Stimulated activated CD8-positive, alpha-beta memory T cell treated with anti-CD3 and anti-CD28 coated beads, Interleukin-4, amount 100 ng/mL, for 4 hours (primary cell): ENCODE data around the gene ATOX1.
"Not testable (repeated sequence)": the region's sequence is repeated elsewhere in the genome, so short reads cannot be mapped to it uniquely, and the experiment has no call there.

ENCODE experiments used
- DNase-seq, 2 donors: peaks; one replicate each; pipeline ENCODE4 v3.0.0-alpha.2; 2020; ENCODE audit warnings: low read depth in 2 of 2, low spot score in 1 of 2

Gene ATOX1

DNA sequence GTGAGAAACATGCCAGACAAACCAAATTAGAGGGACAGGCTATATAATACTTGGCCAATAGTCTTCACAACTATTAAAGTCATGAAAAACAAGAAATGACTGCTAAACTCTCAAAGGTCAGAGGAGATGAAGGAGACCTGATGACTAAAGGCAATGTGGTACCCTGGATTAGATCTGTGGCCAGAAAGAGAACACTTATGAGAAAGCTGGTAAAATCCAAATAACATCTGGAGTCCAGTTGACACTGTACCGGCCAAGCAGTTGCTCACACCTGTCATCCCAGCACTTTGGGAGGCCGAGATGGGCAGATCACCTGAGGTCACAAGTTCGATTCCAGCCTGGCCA, 24.4 kb downstream of the ATOX1 start:
- no peak for DNase-seq

DNA sequence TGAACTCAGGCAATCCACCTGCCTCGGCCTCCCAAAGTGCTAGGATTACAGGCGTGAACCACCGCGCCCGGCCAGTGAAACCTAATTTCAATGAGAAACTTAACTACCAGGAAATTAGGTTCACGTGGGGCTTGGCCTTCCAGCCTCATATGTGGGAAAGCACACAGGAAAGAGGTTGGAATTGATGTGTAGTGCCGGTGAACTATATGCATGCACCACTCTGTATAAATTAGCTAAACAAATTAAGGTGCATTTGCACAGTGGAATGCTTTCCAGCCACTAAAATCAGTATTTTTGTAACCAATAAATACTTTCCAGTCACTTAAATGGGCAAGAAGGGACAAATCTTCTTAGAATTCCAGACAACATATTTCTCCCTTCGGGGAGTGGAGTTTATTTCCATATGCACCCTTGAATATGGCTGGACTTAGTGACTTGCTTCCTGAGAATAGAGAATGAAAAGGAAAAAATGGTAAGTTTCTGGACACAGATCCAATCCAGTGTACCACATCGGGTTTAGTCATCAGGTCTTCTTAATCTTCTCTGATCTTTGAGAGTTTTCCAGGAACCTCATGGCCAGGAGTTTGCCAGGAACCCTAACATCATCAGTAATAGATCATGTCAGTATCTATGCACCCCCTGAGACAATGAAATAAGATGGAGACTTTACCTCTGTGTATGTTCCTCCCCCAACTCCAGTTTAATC, 24.9 kb downstream of the ATOX1 start:
- no peak for DNase-seq

DNA sequence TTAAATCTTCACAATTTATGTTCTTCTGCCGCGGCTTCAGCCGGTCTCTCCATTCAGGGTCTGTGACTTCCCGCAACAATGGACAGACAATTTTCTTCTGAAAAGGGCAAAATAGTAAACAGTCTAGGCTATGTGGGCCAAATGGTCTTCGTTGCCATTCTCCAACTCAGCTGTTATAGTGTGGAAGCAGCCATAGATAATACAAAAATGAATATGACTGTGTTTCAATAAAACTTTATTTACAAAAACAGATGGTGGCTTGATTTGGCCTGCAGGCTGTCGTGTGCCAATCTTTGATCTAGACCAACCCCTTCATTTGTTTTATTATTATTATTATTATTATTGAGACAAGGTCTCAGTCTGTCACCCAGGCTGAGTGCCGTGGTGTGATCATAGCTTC, 28.1 kb downstream of the ATOX1 start:
- no peak for DNase-seq

DNA sequence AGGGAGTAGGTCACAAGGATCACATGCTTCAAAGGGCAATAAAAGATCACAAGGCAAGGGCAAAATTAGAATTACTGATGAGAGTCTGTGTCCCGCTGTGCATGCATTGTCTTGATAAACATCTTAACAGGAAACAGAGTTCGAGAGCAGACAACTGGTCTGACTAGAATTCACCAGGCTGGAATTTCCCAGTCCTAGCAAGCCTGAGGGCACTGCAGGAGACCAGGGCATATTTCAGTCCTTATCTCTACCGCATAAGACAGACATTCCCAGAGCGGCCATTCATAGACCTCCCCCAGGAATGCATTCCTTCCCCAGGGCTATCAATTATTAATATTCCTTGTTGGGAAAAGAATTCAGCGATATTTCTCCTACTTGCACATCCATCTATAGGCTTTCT, 28.8 kb downstream of the ATOX1 start:
- not testable (repeated sequence) for DNase-seq

DNA sequence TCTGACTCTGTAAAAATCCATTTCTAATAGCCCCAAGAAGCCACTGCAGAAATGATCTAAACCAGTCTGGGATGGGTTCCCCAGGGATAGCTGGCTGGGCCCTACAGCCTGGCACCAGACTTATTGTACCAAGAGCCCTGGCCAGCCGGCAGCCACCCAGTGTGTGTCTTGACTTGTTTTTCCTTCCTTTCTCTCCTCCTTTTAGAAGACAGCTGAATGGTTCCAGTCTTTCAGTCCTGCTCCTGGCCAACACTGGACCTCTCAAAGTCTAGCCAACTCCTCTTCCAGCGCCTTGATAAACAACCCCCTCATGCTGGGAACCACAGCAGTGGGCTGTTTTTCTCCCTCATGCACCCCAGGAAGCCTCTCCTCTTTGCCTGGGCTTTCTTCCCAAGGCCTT, 34.1 kb downstream of the ATOX1 start:
- no peak for DNase-seq

DNA sequence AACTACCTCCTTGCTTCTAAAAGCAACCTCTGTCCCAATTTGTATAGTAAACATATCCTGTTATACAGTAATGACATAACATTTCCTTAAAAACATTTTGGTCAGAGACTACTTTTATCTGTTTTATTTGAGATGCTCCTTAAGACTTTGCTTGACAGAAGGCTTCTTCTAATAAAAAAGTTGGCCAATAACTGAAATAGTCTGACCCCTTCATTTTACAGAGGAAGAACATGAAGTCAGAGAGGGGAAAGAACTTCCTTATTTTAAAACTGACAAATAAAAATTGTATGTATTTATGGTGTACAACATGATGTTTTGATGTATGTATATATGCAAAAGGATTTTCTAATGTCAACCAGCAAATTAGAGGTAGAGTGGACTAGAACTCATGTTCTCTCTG, 35.9 kb downstream of the ATOX1 start:
- no peak for DNase-seq

DNA sequence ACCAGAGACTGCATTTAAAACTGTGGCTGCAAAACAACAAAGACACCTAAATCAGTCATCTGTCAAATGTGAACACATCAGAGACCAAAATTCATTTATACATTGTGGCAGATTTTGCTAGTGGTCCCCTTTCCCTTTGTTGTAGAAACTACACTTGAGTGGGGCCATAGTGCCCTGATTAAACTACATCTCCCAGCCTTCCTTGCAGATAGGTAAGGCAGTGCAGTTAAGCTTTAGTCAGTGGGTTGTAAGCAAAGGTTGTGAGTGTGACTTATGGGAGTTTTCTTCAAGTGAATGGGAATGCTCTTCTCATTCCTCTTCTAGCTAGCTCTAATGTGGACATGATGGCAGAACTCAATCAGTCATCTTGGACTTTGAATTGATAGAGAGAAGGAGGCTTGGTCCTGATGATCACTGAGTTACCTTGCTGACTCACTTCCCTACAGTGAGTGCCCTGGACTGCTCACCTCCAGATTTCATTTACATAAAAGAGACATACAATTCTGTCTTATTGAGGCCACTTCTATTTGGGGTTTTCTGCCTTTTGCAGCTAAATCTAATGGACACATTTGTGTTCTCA, 36.5 kb downstream of the ATOX1 start:
- no peak for DNase-seq

DNA sequence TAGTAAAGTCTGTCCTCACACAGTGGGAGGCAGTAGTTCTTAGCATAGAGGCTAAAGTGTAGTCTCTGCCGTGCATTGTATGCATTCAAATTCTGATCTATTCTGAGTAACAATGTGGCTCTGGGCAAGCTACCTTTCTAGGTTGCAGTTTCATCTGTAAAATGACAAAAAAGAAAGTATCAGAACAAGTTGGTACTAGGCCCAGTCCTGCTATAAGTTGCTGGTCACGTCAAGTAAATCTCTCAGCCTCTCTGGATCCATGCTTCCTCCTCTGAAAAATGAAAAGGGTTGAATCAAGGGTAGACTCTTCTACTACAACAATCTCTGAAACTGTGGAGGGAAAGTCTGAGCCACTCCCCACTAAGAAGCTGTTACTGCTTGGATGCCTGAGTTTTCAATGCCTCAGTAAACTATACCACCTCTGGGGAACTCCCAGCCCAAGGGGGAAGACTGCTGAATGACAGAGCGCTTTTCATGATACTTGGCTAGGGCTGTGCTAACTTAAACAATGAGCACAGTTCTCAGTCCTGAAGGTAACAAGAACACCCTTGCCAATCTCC, 37.3 kb downstream of the ATOX1 start:
- DNase-seq = no peak

DNA sequence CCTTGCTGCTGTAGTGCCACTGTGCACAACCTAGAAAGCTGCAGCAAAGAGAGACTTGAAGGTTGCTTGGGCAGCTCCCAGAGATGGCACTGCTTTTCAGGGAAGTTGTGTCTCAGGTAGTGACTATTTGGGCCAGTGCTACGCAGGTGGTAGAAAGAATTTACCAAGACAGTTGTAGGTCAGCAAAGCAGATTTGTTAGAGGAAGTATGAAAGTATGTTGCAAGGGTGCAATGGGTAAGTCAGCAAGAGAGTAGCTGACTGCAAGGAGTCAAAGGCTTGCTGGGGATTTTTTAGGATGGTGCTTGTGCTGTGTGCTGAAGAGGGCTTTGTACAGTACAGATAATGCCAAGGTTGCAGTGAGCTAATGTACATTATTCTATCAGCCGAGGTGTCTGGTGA, 38.2 kb downstream of the ATOX1 start:
- no peak for DNase-seq

DNA sequence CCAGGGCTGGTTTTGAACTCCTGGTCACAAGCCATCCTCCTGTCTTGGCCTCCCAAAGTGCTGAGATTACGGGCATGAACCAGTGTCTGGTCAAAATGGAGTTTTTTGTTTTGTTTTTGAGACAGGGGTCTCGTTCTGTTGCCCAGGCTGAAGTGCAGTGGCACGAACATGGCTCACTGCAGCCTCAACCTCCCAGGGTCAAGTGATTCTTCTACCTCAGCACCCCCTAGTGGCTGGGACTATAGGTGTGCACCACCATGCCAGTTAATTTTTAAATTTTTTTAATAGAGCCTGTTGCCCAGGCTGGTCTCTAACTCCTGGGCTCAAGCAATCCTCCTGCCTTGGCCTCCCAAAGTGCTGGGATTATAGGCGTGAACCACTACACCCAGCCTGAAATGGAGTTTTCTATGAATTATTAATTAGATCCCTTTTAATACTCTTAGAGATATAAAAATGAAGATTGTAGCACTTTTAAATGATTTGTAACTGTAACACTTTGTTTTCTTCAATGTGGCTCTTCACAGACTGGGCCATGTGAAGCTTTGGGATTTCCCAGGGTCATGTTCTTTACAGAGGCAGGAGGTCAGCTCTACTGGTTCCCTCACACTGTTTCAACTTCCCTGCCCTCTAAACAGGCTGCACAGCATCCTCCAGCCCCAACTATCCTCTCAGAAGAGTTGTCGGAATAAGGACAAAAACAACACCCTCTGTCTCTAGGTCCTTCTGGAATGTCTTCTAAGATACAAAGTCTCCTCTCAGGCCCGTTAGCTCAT, 39.0 kb downstream of the ATOX1 start:
- no peak for DNase-seq

DNA sequence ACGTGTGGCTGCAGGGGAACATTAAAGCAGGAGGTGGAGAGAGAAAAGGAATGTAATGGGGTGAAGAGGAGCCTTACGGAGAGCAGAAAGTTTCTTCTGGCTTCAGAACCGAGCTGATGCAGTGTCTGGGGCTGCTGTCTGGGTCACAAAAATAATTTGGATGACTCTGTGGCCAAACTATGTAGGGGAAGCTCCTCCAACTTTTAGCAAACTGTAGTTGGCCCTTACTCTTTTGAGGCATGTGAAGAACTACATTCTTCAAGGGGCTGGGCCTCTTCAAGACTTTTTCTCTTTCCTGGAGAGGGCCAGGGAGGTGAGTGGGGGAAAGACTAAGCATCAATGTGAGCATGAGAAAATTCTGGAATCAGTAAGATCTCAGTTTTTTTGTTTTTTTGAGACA, 39.8 kb downstream of the ATOX1 start:
- DNase-seq = no peak

DNA sequence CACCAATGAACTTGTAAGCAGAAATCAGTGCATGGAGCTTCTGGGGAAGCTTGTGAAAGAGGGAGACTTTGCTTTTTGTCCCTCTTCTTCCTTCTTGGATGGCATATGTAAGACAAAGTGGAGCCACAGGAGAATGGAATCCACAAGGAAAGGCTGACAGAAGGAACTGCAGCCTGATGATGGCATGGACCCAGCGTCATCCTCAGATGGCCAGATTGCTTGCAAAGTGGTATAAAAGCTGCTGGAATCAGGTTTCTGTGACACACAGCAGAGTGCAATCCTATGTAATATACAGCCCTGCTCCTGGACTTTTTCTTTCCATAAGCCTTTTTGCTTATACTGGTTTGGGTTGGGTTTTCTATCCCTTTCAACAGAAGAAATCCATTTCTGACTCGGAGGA, 40.3 kb downstream of the ATOX1 start:
- no peak for DNase-seq

DNA sequence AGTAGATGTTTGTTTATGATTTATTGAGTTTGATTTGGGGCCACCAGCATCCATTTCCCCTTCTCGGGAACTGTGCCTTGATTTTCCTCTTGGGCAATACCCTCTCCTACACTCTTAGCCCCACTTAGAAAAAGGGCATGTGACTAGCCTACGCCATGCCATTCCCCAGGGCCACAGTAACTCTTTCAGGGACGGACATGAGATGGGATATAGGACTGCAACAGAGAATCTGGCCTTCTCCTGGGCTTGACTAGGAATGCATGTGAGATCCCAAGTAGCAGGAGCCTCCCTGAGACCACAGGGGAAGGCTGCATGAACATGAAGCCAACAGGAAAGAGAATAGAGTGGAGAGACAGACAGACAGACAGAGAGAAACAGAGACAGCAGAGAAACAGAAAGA, 41.0 kb downstream of the ATOX1 start:
- DNase-seq = no peak

DNA sequence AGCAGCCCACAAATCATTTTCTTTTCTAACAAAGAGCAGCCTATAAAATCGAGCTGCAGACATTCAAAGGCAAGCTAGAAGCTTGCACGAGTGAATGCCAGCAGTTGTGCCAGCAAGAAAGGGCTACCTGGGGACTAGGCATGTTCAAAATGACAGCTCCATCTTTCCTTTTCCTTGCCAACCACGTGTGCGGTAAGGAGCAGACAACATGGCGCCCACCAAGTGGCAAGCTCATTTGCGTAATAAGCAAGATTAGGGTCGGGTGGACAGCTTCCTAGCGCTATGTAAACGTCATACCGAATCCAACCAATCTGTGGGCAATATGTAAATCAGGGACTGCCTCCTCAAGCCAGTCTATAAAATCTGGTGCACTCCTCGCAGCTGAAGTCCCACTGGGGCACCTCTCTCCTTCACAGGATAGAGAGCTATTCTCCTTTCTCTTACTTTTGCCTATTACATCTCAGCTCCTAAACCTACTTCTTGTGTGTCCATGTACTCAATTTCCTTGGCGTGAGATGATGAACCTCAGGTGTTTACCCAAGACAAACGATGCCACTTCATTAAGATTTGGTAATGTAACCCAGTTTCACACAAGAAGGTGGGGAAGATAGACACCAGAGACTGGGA, 49.2 kb downstream of the ATOX1 start:
- DNase-seq = no peak

DNA sequence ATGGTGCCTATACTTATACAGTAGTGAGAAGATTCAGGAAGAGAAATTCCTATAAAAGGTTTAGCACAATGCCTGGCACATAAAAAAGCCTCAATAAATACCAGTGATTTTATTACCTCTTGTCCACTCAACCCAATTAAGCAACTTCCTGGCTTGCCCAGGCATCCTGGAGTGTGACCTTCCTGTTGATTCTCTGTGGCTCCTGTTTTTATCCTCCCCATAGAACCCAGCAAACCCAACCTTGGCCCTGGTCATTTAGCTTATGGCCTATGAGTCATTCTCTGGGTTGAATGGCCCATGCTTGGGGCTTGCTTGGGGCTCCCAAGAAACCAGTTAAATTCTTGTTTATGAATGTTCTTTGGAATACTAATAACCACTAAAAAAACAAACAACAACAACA, 50.3 kb downstream of the ATOX1 start:
- no peak for DNase-seq

DNA sequence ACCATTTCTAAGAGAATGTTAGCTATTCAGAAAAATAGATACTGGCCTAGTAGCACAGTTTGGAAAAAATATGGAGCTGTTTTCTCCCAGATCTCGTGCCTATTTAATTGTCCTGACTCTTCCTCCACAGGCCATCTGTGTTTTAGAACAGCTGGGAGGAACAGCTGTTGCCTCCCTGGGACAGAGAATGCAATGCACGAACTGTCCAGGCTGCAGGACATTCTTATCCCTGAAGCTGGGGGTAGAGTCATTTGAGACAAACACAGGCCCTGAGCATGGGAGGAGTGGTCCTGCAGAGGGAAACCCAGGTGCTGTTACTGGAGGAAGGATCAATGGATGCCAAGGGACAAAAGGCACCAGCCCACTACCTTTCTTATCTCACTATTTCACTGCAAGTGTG, 50.9 kb downstream of the ATOX1 start:
- DNase-seq = no peak

DNA sequence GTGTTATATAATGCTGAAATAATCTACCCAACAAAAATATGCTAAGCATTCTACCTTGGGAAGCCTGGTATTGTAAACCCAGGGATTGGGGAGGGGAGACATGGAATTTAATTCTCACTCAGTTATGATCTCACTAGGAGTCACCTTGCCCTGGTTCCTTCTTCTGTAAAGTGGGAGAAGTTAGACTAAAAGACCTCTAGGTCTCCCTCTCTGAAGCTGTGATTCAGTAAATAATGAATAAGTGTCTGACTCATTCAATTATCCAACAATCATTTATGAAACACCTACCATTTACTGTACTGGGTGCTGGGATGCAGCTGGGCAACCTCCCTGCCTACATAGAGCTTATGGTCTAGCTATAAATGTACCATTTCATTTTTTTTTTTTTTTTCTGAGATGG, 51.5 kb downstream of the ATOX1 start:
- no peak for DNase-seq

DNA sequence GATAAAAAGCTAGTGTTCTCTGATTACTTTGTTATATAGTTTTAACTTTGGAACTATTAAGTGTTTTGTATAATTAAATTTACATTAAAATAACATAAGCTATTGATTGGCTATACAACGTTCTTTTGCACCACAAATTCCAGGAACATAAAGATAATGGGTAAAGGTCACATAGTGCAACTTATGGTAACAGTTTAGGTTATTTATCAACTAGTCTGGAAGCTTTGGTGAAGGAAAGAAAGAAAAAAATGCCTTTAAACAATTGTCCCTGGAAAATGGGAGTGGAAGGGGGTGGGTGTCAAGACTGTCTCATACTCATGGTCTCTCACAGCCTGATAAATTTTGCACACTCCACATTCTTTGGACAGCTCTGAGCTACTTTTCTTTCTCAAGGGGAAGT, 54.7 kb downstream of the ATOX1 start:
- DNase-seq = no peak

DNA sequence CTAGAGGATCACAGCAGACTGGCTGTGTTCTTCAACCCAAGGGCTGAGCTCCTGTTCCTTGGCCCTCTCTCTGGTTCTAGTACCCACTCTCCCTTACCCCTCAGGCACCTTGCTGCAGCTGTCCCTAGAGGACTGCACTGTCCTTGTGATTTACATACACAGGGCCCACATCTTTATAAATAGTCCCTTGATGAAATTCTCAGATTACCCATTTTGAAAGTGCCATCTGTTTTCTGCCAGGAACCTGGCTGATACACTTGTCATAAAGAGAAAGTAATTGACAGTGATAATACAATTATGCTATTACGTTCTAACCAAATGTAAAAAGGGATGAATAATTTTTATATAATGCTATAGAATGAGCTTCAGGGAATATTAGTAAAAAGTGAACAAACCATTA, 55.2 kb downstream of the ATOX1 start:
- DNase-seq = no peak

DNA sequence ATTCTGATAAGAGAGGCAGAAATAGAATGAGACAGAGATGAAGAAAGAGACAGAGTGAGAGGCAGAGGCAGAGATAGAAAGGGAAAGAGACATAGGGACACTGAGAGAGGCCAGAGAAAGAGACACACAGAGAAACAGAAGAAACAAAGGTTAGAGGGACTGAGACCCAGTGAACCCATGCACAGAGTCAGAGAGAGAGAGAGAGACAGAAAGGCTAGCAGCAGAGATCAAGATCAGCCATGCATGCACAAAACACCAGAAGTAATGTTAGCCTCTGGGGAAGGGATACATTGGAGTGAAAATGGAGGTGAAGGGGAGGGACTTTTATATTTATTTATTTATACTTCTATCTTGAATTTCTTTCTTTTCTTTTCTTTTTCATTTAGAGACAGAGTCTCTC, 57.6 kb downstream of the ATOX1 start:
- no peak for DNase-seq

DNA sequence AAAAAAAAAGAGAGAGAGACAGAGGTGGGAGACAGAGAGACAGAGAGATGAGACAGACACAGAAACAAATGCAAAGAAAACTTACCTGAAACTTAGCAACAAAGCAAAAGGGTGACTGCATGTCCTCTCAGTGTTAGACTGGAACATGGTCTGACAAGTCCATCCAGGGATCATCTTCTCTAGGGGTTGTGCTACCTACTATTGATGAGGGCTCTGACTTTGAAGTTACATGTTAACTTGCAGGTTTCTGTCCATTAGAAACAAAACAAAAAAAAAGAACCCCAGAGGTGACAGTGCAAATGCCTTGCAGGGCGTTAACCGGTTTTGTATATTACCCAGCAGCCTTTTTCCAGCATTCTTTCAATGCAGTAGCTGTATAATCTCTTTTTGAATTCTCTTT, 58.1 kb downstream of the ATOX1 start:
- no peak for DNase-seq
